Measurements from ENCODE around the gene LSM14B.

Gene LSM14B

DNA sequence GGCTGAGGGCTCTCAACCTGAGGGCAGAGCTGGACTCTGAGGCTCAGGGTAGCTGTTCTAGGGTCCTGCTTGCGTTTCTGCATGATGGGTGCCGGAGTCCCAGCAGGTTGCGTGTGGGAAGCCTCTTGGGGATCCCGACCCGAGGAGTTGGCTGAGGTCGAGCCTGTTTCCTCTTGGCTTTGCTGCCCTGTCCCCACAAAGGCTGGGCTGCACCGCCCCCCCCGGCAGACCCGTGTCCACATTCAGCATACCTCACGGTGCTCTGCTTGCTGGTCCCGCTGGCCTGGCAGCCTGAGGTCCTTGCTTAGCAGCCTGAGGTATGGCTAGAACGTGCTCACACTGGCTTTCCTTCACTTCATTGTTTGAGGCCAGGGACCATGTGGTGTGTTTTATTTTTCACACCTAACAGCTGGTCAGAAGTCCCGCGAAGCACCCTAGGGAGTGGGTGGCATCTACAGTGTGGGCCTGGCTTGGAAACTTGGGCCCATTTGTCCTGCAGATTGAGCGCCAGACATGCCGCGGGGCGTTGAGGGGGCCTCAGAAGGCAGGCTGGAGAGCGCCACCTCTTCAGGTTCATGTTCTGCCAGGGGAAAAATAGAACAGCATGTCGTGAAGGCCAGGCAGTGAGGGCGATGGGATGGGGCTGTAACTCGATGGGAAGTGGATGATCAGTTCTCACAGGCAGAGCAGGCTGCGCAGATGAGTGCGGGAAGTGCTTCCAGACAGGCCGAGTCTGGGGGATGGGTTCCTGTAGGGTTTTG lies 9.5 kb downstream of the LSM14B start:
- no peak for DNase-seq (ENCODE audit: low read depth in 2 of 3, low spot score in 1 of 3)

DNA sequence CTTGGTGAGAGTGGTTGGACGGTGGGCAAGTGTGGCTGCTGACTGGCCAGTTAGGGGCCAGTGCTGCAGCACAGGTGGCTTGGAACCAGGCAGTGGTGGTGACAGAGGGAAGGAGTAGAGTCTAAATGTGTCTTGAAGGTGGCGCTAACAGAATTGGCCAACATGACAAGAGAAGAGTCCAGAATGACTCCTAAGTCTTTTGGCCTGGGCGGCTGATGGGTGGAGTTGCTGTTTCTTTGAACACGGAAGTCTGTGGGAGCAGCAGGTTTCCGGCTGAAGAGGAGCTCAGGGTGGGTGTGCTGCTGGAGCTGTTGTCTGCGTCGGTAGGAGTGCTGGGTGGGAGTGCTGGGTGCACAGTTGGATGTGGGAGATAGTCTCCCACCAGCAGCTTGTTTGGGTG lies 10.1 kb downstream of the LSM14B start:
- no peak for DNase-seq (ENCODE audit: low read depth in 2 of 3, low spot score in 1 of 3)

DNA sequence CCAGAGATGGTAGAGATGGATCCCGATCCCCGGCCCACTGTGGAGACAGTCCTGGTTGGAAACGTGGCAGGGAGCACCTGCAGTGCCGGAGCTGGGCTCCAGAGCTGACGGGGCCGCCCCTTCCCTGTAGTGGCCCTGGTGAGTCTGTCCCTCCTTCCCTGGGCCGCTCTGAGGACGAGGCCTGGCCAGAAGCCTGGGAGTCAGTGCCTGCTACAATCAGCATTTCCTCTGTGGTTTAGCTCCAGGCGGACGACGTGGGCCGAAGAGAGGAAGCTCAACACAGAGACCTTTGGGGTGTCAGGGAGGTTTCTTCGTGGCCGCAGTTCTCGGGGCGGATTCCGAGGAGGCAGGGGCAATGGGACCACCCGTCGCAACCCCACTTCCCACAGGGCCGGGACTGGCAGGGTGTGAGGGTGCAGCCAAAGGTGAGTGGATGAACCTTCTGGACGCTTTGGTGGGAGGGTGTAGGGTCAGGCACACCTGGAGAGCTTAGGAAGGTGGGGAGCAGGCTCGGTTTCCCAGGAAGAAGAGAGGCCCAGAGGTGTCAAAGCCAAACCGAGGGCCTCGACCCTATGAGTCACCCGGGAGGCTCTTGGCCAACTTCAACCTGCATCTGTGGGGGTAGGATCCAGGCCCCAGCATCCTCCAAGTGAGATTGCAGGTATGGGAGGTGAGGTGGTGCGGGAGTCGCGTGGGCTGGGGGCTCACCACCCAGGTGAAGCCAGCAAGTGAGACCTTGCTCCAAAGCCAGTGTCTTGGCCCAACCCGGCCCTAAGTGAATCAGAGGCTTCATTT lies 11.0 kb downstream of the LSM14B start:
- no peak for DNase-seq (ENCODE audit: low read depth in 2 of 3, low spot score in 1 of 3)

DNA sequence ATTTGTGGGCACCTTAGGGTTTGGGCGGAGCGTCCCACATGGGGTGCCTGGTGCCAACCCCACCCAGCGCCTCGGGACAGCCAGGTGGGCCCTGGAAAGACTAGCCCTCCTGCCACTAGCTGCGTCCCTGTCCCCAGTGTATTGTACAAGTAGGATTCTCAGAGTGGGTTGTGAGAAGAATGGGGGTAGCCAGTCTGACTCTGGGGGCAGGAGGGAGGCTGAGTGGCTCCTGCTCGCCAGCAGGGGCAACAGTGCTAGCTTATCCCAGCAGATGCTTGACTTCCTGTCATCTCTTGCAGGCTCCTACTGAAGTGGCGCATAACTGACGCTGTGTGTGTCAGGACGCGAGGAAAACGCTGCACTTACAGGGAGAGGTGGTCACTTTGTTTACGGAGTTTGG lies 11.6 kb downstream of the LSM14B start:
- DNase-seq (ENCODE audit: low read depth in 2 of 3, low spot score in 1 of 3) = no peak

DNA sequence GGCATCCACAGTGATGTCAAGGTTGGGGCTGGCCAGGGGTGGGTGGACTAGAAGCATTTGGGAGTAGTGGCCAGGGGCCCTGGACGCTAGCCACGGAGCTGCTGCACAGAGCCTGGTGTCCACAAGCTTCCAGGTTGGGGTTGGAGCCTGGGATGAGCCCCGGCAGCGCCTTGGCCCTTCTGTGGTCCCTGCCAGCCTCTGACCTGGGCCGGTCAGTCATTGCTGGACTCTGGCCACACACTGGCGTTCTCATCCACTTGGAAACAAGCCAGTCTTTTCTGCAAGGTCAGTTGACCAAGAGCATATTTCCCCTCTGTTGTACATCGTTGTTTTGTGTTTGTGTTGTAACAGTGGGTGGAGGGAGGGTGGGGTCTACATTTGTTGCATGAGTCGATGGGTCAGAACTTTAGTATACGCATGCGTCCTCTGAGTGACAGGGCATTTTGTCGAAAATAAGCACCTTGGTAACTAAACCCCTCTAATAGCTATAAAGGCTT lies 12.5 kb downstream of the LSM14B start:
- no peak for DNase-seq (ENCODE audit: low read depth in 2 of 3, low spot score in 1 of 3)

DNA sequence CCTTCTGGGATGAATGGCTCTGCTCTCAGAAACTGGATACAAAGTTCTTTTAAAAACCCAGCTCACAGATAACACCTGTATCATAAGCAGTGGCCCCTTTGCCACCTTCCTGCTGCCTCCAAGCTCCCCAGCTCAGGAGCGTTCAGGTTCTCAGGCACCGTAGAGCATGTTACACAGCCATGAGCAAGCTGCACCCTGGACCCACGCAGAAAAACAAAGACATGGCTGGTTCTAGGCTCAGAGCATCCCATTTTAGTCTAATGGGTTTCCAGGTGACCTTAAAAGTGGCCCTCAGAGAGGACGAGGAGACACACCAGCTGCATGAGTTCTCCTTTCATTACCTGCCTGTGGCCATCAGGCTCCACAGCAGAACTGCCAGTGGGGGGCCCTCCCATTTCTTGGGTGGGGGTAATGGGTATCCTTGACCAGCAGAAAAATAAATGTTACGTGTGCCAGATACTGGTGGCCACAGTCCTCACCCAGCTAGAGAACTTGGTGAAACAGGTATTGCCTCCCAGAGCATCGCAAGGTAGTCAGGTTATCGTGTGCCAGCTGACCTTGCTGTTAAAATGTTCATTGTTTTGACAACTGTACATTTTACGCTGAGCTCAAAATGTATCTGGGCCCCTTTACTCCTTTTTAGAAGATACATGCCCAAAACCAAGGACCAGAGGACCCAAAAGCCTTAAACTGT lies 13.4 kb downstream of the LSM14B start:
- DNase-seq (ENCODE audit: low read depth in 2 of 3, low spot score in 1 of 3) = no peak

DNA sequence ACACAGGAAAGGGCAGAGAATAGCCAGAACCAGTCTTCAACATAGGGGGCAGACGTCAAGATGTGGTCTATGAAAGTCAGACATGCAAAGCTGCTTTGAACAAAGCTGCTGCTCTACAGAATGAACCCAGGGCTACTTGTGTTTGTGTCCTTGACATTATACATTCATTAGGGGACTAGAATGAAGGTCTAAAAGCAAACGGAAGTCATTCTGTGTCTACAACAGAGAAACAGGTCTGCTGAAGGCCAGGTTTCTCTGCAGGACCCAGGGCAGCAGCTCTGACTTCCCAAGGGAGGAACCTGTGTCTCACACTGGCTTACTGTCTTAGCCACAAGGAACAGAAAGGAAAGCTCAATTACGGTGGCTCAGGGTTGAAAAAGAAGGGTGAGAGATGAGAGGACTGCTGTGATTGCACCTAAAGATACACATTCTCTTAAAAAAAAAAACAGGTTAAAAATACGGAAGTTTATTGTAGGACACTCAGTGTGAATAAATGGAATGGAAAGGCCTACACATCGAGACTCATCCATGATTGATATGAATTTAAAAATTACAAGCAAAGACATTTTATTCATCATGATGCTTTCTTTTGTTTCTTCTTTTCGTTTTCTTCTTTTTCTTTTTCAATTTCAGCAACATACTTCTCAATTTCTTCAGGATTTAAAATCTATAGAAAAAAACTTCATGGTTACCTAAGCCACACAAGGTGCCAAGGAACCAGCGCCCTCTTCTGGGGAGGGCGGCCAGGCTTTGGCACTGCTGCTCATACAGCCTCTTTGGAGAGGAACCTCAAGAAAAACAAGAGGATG lies 14.2 kb downstream of the LSM14B start:
- DNase-seq (ENCODE audit: low read depth in 2 of 3, low spot score in 1 of 3) = peak in 2 of 3 donors; percentile 43 to 54

DNA sequence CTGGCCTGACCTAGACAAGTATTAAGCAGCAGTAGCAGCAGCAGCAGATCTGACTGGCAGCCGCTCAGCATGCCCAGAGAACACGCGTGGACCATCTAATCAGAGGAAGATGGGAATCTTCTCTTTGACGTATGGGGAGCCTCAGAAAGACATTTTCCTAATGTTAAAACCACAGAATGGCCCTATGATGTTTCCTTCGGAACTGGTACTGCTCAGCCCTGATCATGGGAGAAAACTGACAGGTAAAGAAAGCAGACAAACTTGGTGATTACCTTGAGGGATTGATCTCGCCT lies 14.8 kb downstream of the LSM14B start:
- no peak for DNase-seq (ENCODE audit: low read depth in 2 of 3, low spot score in 1 of 3)

DNA sequence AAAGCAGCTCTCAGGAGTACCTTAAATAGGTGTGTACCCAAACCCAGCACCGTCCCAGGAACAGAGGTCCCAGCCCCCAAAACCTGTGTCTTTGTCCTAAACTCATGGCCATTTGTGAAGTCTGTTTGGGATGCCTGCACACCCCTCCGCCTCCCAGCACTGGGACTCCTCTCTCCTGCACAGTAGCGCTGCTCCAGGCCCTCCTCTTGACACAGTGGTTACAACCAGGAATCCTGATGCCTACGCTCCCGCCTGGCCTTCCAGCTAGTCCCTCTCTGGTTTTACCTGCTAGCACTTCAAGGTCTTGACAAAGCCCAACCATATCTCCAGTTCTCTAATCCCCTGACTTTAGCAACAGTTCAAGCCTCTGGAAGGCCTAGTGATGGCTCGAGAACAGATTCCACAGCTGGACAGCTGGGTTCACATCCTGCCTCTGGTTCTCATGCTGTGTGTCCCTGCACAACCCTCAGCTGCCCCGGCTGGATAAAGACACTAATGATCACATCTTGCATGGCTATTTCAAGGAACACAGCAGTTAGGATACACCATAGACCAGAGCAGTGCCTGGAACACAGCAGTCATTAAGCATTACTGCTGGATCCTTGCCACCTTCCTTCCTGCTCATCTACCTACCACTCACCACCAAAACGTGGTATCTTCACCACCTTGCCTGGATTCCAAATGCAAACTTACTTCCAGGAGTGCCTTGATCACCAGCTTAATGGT lies 15.4 kb downstream of the LSM14B start:
- DNase-seq (ENCODE audit: low read depth in 2 of 3, low spot score in 1 of 3) = no peak

DNA sequence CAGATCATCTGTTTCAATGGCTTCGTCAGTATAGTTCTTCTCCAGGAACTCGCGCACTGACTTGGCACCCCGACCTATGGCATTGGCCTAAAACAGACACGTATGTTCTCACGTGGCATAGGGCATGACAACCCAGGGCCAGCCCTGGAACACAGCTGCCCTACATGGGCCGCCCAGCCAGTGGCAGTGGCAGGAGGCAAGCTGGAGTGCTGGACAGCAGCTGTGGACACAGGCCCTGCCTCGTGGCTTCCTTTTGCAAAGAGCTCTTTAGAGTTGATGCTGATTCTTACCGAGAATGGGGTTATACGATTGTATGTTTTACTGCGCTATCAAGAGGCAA lies 15.9 kb downstream of the LSM14B start:
- DNase-seq (ENCODE audit: low read depth in 2 of 3, low spot score in 1 of 3) = no peak

DNA sequence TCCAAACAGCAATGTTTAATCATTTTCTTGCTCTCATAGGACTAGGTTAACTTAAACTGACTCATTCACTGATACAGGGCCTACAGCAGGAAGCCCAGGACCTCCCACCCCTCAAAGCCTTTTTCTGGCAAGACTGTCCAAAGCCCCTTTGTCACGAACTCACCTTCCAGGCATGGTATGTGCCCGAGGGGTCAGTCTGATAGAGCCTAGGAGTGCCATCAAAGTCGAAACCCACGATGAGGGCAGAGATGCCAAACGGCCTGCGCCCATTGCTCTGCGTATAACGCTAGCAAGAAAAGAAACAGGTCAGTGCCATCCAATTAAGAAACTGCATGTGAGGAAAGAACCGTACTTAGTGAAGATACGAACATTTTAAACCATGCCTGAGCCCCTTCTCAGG lies 16.6 kb downstream of the LSM14B start:
- no peak for DNase-seq (ENCODE audit: low read depth in 2 of 3, low spot score in 1 of 3)

DNA sequence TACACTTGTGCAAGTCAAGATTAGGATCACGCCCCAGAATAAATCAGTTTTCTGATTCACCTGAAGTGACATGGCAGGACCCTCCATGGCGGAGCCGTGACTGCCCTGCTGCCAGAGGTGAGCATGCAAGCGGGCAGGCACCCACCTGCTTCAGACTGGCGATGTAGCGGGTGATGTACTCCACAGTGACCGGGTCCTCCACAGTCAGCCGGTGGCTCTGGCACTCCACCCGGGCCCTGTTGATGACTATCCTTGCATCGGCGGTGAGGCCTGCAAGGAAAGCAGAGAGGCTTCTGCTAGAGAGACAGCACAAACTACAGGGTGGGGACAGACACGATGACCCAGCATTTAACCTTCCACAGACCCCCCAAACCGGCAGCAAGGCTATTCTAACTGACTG lies 17.4 kb downstream of the LSM14B start:
- no peak for DNase-seq (ENCODE audit: low read depth in 2 of 3, low spot score in 1 of 3)

DNA sequence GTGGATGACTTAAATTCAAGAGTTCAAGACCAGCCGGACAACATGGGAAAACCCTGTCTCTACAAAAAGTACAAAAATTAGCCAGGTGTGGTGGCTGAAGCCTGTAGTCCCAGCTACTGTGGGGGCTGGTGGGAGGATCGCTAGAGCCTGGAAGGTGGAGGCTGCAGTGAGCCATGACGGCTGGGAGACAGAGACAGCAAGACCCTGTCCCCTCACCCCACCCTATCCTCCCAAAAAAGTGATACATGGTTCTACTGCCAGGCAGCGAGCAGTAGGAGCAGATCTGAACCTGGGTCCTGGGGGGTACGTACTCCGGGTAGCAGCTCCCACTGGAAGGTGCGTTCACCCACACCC lies 18.7 kb downstream of the LSM14B start:
- no peak for DNase-seq (ENCODE audit: low read depth in 2 of 3, low spot score in 1 of 3)

DNA sequence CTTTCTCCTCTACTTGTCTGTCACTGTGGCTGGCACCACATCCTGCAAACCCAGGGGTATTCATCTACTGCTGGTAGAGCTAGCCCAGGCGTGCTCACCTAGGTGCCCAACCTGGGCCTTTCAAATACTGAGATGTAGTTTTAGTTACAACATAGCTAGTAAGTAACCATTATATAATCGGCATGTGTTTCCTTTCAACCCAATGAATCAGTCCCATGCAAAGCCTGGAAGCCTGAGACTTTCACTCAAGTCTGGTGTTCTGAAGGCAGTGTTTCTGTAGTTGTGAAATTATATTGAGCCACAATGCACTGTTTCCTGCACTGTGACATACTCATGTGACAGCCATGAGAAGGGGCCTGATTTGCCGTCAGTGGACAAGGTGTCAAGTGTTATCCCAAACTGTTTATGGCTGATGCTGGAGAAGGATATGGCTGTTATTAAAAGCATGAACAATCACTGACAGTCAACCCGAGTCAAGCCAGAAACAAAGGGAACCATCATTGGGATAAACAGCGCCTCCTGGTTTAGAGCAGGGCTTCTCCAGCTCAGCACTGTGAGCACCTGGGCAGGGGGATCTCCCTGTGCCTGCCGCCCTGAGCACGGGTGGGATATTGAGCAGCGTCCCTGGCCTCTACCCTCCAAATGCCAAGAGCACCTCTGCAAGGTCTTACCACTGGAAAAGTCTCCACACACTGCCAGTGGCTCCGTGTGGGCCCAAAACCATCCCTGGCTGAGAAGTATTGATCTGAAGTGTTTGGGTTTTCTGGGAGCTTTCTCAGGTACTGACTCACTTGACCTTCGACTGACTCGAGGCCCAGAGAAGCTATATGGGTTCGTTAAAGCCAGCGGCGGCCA lies 19.3 kb downstream of the LSM14B start:
- no peak for DNase-seq (ENCODE audit: low read depth in 2 of 3, low spot score in 1 of 3)

DNA sequence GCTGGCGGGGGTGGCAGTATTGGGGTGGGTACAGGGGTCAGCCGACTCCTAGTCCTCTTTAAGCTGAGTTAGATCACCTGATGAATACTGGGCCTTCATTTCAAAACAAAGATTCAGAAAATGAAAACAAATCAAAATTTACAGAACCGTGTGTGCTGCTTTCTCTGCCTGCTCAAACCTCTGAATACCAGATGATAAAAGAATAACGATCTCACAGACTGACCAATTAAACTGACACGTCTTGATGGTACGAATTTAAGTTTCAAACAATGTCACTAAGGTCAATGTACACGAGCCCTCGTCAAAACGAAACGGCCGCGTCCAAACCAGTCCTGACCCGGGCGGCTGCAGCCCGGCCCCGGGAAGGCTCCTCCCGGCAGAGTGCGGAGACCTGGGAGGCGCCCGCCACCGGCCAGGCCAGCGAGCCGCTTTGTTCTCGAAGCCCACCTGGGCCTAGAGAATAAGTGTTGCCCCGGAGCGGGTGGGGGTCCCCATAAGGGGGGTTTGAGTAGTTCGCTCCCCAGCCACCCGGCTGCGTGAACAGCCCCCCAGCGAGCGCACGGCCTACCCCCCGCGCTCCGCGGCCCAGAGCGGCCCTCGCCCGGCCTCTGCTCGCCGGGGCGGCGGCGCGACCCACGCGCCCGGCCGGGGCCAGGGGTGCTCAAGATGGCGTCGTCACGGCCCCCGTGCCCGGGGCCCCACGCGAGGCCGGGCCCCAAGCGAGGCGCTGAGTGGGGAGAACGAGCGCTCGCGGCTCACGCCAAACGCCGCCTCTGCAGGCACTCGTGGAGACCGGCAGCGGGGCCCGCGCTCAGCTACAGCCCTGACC lies 20.2 kb downstream of the LSM14B start:
- DNase-seq (ENCODE audit: low read depth in 2 of 3, low spot score in 1 of 3) = no peak

DNA sequence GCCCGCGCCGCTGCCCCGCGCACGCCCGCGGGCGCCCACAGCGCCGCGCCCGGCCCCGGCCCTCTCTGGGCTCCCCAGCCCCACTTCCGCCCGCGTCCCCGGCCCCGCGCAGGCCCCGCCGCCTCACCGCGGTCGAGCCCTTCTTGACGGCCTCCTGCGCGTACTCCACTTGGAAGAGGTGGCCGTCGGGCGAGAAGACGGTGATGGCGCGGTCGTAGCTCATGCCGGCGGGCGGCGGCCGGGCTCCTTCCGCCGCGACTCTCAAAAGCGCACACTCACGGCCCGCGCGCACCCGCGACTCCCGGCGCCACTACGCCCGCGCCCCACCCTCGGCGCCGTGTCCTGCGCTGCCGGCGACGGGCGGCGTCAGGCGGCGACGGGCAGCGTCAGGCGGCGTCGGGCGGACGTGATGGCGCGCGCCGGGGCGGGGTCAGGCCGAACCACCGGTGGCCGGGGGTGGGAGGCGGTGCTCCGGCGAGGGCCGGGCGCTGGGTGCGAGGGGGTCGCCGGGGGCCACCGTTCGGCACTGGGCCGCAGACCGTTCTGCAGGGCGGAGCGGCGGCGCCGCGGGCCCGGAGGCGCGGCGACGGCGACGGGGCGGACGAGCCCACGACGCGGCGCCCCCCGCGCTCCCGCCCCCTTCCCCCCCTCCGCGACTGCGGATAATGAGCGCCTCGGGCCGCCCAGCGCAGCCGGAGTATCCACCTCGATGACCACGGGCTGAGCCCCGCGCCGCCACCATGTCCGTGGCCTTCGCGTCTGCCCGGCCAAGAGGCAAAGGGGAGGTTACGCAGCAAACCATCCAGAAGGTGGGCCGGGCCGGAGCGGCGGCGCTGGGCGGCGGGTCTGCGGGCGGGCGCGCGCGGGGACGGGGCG lies 21.0 kb downstream of the LSM14B start, which contains the start of the genes PSMA7 and SS18L1:
PSMA7 (minus strand) TSS at position 314 of the 876 bp plus-strand sequence; CDS start at position 223, 91 bp downstream.
SS18L1 (plus strand) TSS at position 689 of the 876 bp plus-strand sequence; CDS start at position 741, 52 bp downstream.
- peak; percentile 65 to 84 (median 67) for DNase-seq (ENCODE audit: low read depth in 2 of 3, low spot score in 1 of 3)

DNA sequence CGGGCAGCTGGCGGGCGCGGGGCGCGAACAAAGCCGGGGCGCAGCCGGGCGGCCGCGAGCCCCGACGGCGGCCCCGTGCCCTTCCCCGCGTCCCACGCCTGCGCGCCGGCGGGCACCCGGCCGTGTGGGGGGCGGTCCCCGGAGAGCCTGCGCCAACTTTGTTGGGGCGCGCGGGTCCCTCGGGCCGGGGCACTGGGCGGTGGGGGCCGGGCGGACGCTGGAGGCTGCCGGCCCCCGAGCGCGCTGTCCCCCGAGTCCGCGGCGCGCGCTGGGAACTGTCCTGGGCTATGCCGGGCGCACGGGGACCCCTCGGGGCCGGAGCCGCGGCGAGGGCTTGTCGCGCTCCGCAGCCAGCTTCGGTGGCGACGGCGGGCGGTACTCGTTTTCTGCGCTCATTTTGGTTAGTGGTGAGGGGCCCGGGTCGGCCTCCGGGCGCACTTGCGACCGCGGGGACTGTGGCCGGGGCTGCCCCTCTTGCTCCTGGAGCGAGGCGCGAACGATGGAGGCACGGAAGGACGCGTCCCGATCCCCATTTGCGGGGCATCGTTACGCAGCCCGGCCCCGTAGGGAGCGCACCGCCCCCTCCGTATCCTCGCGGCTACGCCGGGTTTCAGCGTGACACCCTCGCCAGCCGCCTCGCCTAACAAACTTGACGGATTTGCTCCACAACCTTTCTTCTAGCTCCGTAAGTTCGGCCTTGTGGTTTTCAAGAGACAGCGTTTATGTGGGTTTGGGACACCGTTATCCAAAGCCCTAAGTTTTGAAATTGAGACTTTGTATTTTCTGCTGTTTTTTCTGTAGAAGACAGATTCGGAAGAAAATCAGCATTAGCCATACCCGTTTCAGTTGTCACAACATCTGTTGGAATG lies 21.9 kb downstream of the LSM14B start:
- peak; percentile 39 to 55 (median 42) for DNase-seq (ENCODE audit: low read depth in 2 of 3, low spot score in 1 of 3)
